Stimulated activated CD4-positive, alpha-beta T cell treated with anti-CD3 and anti-CD28 coated beads, Interleukin-12 subunit alpha, Interleukin-12 subunit beta, amount 100 ng/mL, for 48 hours (primary cell): ENCODE data around the gene BMS1.
"Not testable (repeated sequence)": the region's sequence is repeated elsewhere in the genome, so short reads cannot be mapped to it uniquely, and the experiment has no call there.

Experiments used
- DNase-seq, 3 donors: peaks; one replicate each; pipeline ENCODE4 v3.0.0-alpha.2; 2020; ENCODE audit warnings: low read depth in 2 of 3, low spot score in 1 of 3

Gene BMS1

GRCh38 chr10:42790835-42791234 is 8.2 kb downstream of the BMS1 start:
- DNase-seq, result no peak

DNA sequence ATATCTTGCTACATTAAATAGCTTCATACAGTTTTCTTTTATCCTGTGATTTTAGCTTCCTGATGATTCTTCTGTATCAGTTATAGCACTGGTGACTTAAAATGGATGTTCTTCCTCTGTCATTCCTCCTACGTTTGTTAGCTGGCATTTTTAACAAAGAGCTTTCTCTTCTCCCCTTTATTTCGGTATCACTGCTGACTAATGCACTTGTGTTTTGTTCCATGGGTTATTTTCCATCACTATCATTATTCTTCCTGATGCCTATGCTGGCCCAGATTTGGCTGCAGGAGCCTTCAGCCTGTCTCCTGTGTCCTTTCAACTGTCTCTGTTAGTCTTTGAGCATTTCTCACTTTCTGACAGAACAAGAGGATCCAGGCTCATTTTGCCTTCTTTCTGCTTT is 13.1 kb downstream of the BMS1 start:
- DNase-seq, result no peak

DNA sequence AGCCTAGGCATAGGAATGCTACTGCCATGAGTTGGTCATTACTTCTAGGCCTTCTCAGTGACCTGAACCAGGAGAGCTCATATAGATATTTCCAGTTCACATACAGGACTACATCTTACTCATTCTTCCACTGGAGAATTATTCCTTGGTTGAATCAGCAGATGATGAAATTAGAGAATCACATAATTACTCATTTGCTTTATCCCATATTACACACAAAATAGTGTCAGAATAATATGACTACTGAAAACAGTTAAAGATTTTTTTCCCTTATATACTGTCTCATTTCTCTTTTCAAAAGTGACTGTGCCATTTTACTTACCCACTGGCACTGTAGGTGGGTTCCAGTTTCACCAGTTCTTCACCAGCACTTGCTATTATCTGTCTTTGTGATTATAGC is 18.5 kb downstream of the BMS1 start:
- peak in 1 of 3 donors; percentile 5 for DNase-seq

DNA sequence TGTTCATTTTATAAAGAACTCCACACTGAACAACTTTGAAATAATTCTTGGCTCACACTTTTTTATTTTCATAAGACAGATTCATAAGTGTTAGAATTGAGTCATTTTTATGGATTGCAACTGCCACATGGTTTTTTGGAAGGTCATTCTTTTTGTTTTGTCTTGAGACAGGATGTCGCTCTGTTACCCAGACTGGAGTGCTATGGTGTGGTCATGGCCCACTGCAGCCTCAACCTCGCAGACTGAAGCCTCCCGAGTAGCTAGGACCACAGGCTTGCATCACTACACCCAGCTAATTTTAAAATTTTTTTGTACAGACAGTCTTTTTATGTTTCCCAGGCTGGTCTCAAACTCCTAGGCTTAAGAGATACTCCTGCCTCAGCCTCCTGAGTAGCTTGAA is 20.3 kb downstream of the BMS1 start:
- no peak for DNase-seq

- DNase-seq, result no peak
Observed at GRCh38 chr10:42809676-42810075, 27.1 kb downstream of the BMS1 start.

- DNase-seq, result no peak
Observed at GRCh38 chr10:42812028-42812427, 29.4 kb downstream of the BMS1 start.

DNA sequence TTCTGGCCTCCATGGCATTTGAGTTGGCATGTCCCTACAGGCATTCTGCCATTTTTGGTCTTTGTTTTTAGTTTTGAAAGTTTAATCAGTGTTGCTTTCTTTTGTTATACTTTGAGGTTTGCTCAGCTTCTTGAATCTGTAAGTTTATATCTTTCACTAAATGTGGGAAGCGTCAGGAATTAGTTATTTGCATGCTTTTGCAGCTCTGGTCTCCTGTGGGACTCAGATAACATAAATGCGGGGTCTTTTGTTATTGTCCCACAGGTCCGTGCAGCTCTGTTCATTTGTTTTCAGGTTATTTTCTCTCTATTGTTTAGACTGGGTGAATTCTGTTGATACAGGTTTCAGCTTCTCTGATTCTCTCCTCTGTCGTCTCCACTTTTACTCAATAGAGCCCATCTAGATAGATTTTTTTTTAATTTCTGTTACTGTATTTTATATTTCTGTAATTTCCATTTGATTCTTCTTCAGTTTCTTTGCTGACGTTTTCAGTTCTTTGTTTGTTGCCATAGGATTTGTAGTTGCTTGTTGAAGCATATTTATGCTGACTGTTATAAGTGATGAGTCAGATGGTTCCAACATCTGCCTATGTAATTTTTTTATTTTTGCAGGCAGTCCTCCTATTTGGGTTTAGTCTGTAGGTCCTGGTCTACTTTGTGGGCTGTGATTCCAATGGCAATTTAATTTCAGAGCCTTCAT is 31.5 kb downstream of the BMS1 start:
- not testable (repeated sequence) for DNase-seq

GRCh38 chr10:42816334-42816733 is 33.7 kb downstream of the BMS1 start:
- DNase-seq, result not testable (repeated sequence)

- no peak for DNase-seq
Observed at GRCh38 chr10:42816912-42817311, 34.3 kb downstream of the BMS1 start.

DNA sequence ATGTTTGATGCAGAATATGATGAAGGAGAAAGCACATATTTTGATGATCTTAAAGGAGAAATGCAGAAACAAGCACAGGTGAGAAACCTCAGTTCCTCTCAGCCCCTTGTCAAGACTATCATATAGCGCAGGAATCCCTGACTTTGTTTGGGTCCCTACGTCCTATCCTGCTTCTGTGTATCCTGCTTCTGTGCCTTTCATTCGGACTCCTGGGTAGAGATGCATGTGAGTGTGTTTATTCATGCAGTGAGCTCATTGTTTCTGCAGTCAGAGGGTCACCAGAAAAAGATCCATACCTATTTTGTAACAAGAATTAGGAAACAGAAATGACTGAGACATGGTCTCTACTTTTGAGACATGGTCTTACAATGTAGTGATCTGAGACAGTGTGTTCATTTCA is 34.8 kb downstream of the BMS1 start:
- DNase-seq, result not testable (repeated sequence)

DNA sequence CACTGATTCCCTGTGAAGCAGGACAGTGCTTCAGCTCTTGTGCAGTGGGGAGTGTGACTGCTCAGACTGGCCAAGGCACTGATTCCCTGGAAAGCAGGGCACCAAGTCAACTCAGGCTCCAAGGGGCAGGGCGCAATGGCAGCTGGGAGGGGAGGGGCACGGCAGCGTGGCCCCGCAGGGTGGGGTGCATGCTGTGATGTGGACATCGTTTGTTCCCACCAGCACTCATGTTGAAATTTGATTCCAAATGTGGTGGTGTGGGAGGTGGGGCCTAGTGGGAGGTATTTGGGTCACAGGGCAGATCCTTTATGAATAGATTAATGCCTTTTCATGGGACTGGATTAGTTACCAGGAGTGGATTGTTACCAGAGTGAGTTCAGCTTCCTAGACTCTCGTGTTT is 44.2 kb downstream of the BMS1 start:
- not testable (repeated sequence) for DNase-seq

GRCh38 chr10:42827201-42827600 is 44.6 kb downstream of the BMS1 start:
- no peak for DNase-seq

DNA sequence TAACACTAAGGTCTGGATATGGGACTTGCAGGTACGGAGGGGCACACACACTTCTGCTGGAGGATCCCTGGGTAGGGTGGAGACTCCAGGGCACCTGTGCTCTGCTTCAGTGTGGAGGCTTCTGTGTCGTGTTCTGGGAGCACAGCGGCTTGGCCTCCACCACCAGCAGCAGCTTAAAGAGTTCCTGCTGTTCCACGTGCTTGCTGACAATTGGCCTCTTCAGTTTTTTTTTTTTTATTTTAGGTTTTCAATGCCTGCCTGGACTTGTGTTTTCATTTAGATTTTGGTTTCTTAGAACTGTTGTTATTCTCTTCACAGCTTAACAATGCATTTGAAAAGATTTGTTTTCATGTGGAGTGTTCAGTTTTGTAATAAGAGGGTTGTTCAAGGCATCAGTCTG is 45.8 kb downstream of the BMS1 start:
- DNase-seq, result not testable (repeated sequence)

DNA sequence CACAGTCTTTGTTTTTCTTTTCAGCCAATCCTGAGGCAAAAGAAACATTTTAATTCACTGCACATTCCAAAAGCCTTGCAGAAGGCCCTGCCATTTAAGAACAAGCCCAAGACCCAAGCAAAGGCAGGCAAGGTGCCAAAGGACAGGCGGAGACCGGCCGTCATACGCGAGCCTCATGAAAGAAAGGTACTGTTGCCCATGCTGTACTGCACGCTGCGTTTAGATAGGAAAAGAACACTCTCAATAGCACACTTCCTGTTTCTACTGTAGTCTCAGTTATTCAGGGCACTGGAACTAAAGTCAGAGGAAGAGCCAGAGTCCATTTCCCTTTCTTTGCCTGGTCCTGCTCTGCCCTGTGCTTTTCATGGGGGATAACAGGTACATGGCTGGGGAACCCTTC is 47.6 kb downstream of the BMS1 start:
- DNase-seq, result no peak

DNA sequence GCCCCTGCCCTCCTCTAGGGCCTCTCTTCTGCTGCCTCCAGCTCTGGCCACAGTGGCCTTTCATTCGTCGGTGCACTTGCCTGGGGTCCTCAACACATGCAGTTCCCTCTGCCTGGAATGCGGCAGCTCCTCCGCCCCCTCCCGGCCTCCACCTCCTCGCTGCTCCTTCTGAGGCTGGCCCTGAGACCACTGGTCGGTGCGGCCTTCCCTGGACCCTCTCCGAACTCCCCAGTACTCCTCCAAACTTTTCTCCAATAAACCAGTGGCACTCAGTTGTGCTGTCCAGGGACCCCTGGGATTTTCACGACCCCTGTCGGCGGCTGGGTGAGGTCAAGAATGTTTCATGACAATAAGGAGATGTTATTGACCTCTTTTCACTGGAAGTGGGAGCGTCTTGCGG is 53.5 kb downstream of the BMS1 start:
- no peak for DNase-seq

DNA sequence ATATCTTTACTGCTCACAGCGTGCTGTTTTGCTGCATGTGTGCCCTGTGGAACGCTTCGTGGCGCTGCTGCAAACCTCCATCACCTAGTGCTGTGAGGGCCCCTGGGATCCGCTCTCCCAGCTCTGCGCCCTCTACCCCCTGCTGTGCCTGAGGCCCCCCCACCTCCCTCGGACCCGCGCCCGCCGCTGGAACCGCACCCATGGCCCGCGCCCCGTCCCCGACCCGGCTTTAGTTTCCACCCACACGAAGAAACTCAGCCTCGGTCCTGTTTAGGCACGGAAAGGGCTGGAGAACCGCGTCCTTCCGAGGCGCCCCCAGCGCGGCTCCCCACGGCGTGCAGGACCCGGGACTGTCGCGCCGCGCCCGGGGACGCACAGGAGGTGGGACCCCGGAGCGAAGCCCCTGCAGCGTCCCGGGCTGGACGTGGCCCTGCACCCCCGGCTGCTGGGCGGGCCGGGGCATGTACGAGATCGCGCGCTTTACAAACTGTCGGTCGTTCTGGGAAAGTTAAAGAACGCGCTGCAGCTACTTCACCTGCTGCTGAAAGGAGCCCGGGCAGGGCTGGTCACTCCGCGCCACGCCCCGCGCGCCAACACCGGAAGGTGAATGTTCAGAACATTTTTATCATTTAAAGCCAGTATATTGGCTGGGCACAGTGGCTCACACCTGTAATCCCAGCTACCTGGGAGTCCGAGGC is 54.3 kb downstream of the BMS1 start:
- no peak for DNase-seq

DNA sequence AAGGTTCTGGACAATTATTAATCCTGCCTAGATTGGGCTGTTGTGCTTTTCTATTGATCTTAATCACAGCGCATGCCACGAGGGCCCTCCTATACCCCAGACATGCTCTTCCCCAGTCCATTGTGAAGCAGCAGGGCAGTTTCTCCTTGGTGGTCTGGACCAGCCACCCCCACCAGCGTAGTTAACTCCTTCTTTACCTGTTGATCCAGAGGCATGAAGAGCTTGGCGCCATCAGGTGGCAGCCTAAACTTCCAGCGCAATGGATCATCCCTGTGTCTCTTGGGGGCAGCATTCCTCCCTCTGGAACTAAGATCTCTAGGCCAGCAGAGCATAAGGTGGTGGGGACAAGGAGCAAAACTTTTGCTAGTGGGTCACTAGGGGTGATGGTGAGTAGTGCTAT is 62.2 kb downstream of the BMS1 start:
- DNase-seq, result not testable (repeated sequence)

DNA sequence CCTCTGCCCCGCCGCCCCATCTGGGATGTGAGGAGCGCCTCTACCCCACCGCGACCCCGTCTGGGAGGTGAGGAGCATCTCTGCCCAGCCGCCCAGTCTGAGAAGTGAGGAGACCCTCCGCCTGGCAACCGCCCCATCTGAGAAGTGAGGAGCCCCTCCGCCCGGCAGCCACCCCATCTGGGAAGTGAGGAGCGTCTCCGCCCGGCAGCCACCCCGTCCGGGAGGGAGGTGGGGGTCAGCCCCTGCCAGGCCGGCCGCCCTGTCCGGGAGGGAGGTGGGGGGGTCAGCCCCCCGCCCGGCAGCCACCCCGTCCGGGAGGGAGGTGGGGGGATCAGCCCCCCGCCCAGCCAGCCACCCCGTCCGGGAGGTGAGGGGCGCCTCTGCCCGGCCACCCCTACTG is 64.7 kb downstream of the BMS1 start:
- DNase-seq, result not testable (repeated sequence)

GRCh38 chr10:42850931-42851330 is 68.3 kb downstream of the BMS1 start:
- DNase-seq, result no peak

- no peak for DNase-seq
Observed at GRCh38 chr10:42859256-42859655, 76.7 kb downstream of the BMS1 start.

GRCh38 chr10:42860016-42860415 is 77.4 kb downstream of the BMS1 start:
- DNase-seq, result not testable (repeated sequence)

GRCh38 chr10:42862801-42863200 is 80.2 kb downstream of the BMS1 start:
- not testable (repeated sequence) for DNase-seq

DNA sequence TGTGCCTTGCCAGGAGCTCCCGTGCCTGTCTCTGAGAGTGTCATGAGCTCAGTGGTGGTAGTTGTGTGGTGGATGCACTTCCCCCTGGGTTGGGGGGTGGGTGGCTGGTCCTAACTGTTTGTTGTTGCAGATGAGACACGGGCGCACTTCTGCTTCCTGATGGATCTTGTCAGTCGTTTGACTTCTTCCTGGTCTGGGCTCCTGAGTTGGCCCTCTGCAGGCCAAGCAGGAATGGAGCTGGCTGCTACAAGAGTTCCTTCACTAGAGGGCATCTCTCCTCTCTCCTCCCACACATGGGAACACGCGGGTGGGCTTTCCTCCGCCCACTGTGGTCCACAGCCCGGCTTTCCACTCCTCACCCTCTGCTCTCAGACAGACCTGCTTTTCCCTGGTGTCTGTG is 82.0 kb downstream of the BMS1 start:
- DNase-seq, result no peak
